Omental fat pad (tissue), 4 donors: ENCODE measurements around the gene TUFM. TPM values are rescaled to one million over a fixed set of nuclear protein-coding genes. Genes with fewer than 3 reads are reported as not detected.
"Not testable (repeated sequence)": the region's sequence is repeated elsewhere in the genome, so short reads cannot be mapped to it uniquely, and the experiment has no call there.

Experiments used
- ATAC-seq: fragments of 150-250 bp; one replicate; pipeline ENCODE4 v1.9.1; 2016; ENCODE audit warnings: mild to moderate bottlenecking, moderate library complexity; ENCODE audit not compliant: low FRiP score
- DNase-seq: peaks from one replicate; pipeline ENCODE4 v3.0.0-alpha.2; 2019; ENCODE audit warnings: low spot score
- CTCF ChIP-seq, 3 donors: fragments of 450-650 bp; IDR thresholded peaks; one replicate each; pipeline ENCODE4 v1.5.1; 2016 to 2017; ENCODE audit warnings: antibody characterized with exemption in 3 of 3, mild to moderate bottlenecking in 3 of 3, moderate library complexity in 2 of 3
- total RNA-seq, 4 donors: library from RNA; depleted of rRNA; stranded (reverse); fragments of >200 nt; gene quantifications; one replicate each; pipeline ENCODE4 v1.1.0, GENCODE V29; 2016

The TUFM gene
- total RNA-seq, 4 donors from 2014 or later, result 93.2 to 133 (median 103) TPM

DNA sequence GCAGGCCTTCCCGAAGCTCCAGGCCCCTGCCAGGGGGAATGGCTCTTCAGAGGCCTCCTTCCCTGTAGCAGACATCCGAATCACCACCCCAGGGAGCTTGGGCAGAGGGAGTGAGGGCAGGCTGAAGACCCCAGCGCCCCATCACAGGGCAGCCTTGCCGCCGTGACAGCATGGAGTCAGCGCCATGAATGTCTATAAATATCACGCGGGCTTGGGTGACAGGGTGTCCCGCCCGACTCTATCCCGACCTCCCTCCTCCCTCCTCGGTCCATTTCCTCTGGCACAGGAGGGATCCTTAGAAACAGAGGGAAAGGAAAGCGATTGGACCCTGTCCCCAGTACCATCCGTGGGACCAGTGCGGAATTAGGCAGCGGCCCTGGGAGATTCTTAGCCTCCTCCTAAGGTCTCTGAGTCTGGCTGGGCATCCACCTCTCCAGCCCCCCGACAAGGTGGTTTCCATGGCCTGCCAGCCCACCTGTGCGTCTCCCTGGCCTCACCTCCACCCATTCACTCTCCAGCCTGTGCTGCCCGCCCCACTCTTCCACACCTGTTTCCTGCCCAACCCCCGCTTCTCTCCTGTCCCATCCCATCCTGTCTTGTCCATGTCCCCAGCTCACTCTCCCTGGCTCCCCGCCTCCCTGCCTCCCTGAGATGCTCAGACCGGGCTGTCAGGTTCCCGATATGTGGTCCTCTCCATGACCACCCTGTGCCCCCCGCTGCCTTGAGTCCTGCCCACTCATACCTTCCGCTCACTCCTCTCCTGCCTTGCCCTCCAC, 37.3 kb upstream of the TUFM start:
- TF ChIP-seq CTCF (IDR thresholded peaks at IDR 0.05), result no peak
- ATAC-seq (no peak), DNase-seq (no peak)

- DNase-seq (no peak), ATAC-seq (no peak)
- no peak for TF ChIP-seq CTCF (IDR thresholded peaks at IDR 0.05)
These were observed 36.5 kb upstream of the TUFM start for GRCh38 chr16:28882551-28883160.

DNA sequence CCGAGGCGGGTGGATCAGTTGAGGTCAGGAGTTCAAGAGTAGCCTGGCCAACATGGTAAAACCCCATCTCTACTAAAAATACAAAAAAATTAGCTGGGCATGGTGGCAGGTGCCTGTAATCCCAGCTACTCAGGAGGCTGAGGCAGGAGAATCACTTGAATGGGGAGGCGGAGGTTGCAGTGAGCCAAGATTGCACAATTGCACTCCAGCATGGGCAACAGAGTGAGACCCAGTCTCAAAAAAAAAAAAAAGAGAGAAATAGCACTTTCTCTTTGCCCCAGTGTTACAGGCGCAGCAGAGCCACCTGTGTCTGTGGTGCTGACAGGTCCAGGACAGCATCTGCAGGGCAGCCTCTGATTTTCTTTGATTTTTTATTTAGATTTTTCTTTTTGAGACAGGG, 35.4 kb upstream of the TUFM start:
- not testable (repeated sequence) for DNase-seq, ATAC-seq

DNA sequence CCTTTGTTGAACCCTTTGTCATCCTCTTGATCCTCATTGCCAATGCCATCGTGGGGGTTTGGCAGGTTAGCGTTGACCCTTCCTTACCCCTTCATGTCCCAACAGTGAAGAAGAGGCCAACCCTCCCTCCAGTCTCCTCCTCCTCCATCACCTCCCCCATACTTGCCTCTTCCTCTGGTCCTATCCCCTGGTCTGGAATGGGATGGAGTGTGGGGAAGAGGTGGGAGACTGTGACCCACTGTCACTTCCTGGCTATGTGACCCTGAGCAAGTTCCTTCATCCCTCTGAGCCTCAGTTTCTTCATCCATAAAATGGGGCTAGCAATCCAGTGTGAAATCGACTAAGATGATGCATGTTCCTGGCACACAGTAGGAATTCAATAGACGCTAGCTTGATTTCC, 34.8 kb upstream of the TUFM start:
- ATAC-seq (no peak), DNase-seq (no peak)
- TF ChIP-seq CTCF (IDR thresholded peaks at IDR 0.05), result no peak

DNA sequence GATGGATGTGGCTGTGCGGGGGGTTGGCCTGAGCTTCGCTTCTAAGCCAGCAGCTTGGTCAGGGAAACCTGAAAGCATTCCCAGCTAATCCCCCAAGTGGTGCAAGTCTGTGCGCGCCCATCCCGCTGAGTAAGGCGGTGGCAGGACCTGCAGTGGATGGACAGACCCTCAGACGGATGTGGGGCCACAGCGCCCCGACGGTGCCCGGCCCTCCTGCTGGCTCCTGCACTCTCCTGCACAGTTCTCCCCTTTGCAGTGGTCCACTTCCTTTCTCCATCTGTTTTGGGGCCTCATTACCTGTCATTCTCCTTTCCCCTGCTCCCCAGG, 34.4 kb upstream of the TUFM start:
- DNase-seq (no peak), ATAC-seq (no peak)
- no peak for TF ChIP-seq CTCF (IDR thresholded peaks at IDR 0.05)

GRCh38 chr16:28879841-28880588, 33.9 kb upstream of the TUFM start:
- no peak for TF ChIP-seq CTCF (IDR thresholded peaks at IDR 0.05)
- DNase-seq (peak; percentile 73), ATAC-seq (peak; percentile 96)

DNA sequence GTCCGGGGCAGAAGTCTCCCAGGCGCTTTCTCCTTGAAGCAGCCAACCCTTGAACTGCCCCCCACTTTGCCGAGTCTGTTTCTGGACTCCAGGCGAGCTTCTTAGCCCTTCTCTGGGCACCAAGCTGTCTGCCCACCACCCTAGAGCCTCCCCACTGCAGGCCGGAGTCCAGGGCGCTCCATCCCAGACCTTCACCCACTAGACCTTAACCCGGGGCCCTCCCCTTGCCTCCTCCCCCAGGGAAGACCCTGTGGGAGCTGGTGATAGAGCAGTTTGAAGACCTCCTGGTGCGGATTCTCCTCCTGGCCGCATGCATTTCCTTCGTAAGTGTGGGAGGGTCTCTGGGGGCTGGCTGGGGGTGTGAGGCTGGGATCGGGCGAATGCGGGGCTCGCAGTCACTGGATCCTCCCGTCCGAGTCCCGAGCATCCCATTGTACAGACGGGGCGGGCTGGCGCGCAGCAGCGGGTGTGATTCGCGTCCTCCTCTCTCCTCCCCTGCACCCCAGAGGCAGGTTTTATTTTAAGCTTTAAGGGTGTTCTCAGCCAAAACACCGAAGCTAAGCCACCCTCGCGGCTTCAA, 33.2 kb upstream of the TUFM start:
- TF ChIP-seq CTCF (IDR thresholded peaks at IDR 0.05), result no peak
- no peak for DNase-seq
- peak; percentile 43 for ATAC-seq
